Measurements from ENCODE around the gene DCLK1. TPM values are rescaled to one million over a fixed set of nuclear protein-coding genes. Genes with fewer than 3 reads are reported as not detected.

The DCLK1 gene
- total RNA-seq, 1 experiment from 2014 or later: 36.2 TPM

DNA sequence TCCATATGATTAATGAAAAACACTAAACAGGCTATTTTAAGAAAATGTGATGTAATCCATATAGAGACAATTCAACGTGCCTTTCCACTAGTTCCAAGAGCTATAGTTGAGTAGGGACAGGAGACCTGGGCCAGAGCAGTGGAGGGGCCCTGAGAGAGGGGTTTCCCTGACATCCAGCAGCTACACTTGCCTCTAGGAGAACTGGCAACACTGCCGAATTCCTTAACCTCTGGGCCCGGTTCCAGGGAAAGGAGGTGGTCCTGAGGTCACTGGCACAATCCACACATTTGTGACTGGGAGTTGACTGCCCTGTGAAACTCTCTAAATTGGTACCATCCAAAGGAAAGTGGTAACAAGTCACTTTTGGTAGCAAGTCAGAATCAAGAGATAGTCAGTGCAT lies 264.4 kb downstream of the DCLK1 start:
- no peak overlapping the region for H3K27ac Mint-ChIP-seq
- Histone ChIP-seq H2BK5ac (ENCODE audit: insufficient read length, low read length) (no peak overlapping the region), H3T11ph (ENCODE audit: low read length) (no peak overlapping the region), H3K27me3 (ENCODE audit: insufficient read depth, low read length) (no peaks in the 10 kb centered on the region), H2BK20ac (ENCODE audit: low read depth, low read length, poor library complexity, severe bottlenecking) (no peak overlapping the region), H3K27ac (ENCODE audit: insufficient read length, low read depth, low read length) (no peak overlapping the region), H3K4ac (ENCODE audit: low read depth, low read length) (no peak overlapping the region), H3K79me1 (ENCODE audit: insufficient read depth, low read depth, low read length, poor library complexity, severe bottlenecking) (no peaks in the 10 kb centered on the region), H2AFZ (ENCODE audit: low read length) (no peak overlapping the region), H3K9me3 (ENCODE audit: control insufficient read depth, low read depth, low read length) (no peaks in the 10 kb centered on the region), H3K9ac (ENCODE audit: extremely low read depth, insufficient read length, low read length) (no peak overlapping the region), H2AK5ac (ENCODE audit: insufficient read length, low read length) (no peak overlapping the region), H3K23ac (ENCODE audit: insufficient read length, low read depth, low read length) (no peak overlapping the region), H4K91ac (ENCODE audit: insufficient read length, low read depth, low read length) (no peak overlapping the region), H3K4me2 (ENCODE audit: insufficient read depth, insufficient read length, low read length) (no peak overlapping the region), H3K18ac (ENCODE audit: insufficient read length, low read depth, low read length) (no peak overlapping the region), H2BK120ac (ENCODE audit: low read depth, low read length, poor library complexity, severe bottlenecking) (no peak overlapping the region), H3K23me2 (ENCODE audit: insufficient read length, low read depth, low read length, poor library complexity, severe bottlenecking) (no peaks in the 10 kb centered on the region), H4K8ac (replicated peaks; ENCODE audit: insufficient read length, low read depth, low read length) (no peak overlapping the region), H4K5ac (ENCODE audit: insufficient read length, low read depth, low read length) (no peak overlapping the region), H3K14ac (ENCODE audit: insufficient read depth, low read length) (no peak overlapping the region), H3K56ac (ENCODE audit: insufficient read length, low read depth, low read length) (no peak overlapping the region), H2BK15ac (ENCODE audit: low read depth, low read length) (no peak overlapping the region), H3K79me2 (ENCODE audit: insufficient read depth, low read length) (no peaks in the 10 kb centered on the region), H3K4me1 (ENCODE audit: insufficient read depth, low read length) (no peaks in the 10 kb centered on the region), H2BK12ac (ENCODE audit: insufficient read length, low read depth, low read length) (peak overlapping the region; percentile 87), H4K20me1 (ENCODE audit: control insufficient read depth, insufficient read depth, insufficient read length) (no peaks in the 10 kb centered on the region)
- H3K36me3 Mint-ChIP-seq (ENCODE audit: insufficient read depth in 1 of 3, low read depth in 3 of 3): no peaks in the 10 kb centered on the region; a peak in 1 of 7 replicates
- H3K4me1 Mint-ChIP-seq: no peaks in the 10 kb centered on the region
- WGBS (ENCODE audit: extremely low coverage, insufficient read length, low lambda C conversion rate): no CpG with 5 or more reads among the region's 3 CpGs
- TF ChIP-seq, protein P1, sequence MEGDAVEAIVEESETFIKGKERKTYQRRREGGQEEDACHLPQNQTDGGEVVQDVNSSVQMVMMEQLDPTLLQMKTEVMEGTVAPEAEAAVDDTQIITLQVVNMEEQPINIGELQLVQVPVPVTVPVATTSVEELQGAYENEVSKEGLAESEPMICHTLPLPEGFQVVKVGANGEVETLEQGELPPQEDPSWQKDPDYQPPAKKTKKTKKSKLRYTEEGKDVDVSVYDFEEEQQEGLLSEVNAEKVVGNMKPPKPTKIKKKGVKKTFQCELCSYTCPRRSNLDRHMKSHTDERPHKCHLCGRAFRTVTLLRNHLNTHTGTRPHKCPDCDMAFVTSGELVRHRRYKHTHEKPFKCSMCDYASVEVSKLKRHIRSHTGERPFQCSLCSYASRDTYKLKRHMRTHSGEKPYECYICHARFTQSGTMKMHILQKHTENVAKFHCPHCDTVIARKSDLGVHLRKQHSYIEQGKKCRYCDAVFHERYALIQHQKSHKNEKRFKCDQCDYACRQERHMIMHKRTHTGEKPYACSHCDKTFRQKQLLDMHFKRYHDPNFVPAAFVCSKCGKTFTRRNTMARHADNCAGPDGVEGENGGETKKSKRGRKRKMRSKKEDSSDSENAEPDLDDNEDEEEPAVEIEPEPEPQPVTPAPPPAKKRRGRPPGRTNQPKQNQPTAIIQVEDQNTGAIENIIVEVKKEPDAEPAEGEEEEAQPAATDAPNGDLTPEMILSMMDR (conservative IDR thresholded peaks at IDR 0.05): no peak
- peaks cover 0 to 2% of the 10 kb centered on the region in 2 experiments; a peak in 1 of 5 replicates for H3K9me3 Mint-ChIP-seq
- no peak overlapping the region for H3K4me3 Mint-ChIP-seq
- no peaks in the 10 kb centered on the region for H3K27me3 Mint-ChIP-seq (ENCODE audit: low read depth)
- no peak for DNase-seq
